GM12892 (cell line): ENCODE measurements around the gene DGCR8.

Source experiments
- POLR2A ChIP-seq: IDR thresholded peaks from 2 replicates; pipeline ENCODE4 v1.6.1; 2011; ENCODE audit warnings: low read depth, low read length, control low read depth
- POLR2AphosphoS5 ChIP-seq: IDR thresholded peaks from 2 replicates; pipeline ENCODE4 v1.6.1; 2011; ENCODE audit warnings: low read depth, low read length, control low read depth
- TAF1 ChIP-seq: IDR thresholded peaks from 2 replicates; pipeline ENCODE4 v1.6.1; 2011; ENCODE audit warnings: low read depth, mild to moderate bottlenecking, control low read depth, low read length, borderline replicate concordance

DNA sequence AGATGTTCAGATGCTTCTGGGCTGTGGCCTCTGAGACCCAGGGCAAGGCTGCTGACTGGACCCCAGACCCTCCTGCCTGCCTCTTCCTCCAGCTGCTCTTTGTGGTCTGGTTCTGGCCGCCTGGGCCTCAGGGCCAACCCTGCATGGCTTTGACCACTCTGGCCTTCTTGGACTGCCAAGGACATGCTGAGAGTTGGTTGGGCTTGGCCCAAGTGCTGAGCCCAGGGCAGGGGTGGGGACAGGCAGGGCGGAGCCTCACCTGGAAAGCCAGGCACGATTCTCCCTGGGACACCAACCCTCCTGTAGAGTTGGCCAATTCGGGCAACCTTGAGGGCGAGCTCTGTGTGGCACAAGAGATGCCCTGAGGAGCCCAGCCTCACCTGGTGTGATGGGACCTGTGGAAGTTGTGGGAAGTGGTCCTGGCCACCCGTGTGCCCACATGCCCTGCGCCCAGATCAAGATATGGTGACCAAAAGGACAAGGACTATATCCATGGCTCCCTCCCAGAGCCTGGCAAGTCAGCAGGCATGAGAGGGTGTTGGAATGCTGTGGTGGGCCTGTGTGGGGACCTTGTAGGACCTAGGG is 47.5 kb upstream of the DGCR8 start:
- TF ChIP-seq TAF1 (no peak), POLR2A (no peak), POLR2AphosphoS5 (no peak)
